Astrocyte (in vitro differentiated cells and primary cell): ENCODE data around the gene POM121L2. TPM values are rescaled to one million over a fixed set of nuclear protein-coding genes. Genes with fewer than 3 reads are reported as not detected.

ENCODE experiments used
- DNase-seq: peaks from one replicate; pipeline ENCODE4 v3.0.0-alpha.2; 2010; ENCODE audit warnings: low read depth
- FAIRE-seq: peaks from 2 replicates; lab custom pipeline; 2011; peaks lifted over from hg19 to GRCh38; lab: Jason Lieb, UNC
- H2AFZ ChIP-seq: 2 replicates; pipeline ENCODE4 v1.6.0; 2012; ENCODE audit warnings: low read depth, low read length, inconsistent platforms
- H3K27ac ChIP-seq: 2 replicates; pipeline ENCODE4 v1.5.1; 2011; ENCODE audit warnings: low read depth, low read length, inconsistent platforms
- H3K27me3 ChIP-seq: 2 replicates; pipeline ENCODE4 v1.6.0; 2011; ENCODE audit warnings: low read length, inconsistent platforms; ENCODE audit not compliant: insufficient read depth
- H3K36me3 ChIP-seq: 2 replicates; pipeline ENCODE4 v1.5.1; 2011; ENCODE audit warnings: low read length, inconsistent platforms; ENCODE audit not compliant: insufficient read depth
- H3K4me1 ChIP-seq: 2 replicates; pipeline ENCODE4 v1.5.1; 2011; ENCODE audit warnings: low read length, inconsistent platforms; ENCODE audit not compliant: insufficient read depth
- H3K4me2 ChIP-seq: 2 replicates; pipeline ENCODE4 v1.6.0; 2012; ENCODE audit warnings: low read length, inconsistent platforms
- H3K4me3 ChIP-seq: 2 replicates; pipeline ENCODE4 v1.5.1; 2011; ENCODE audit warnings: low read depth, mild to moderate bottlenecking, low read length, inconsistent platforms; ENCODE audit not compliant: insufficient read depth
- H3K79me2 ChIP-seq: 2 replicates; pipeline ENCODE4 v1.6.0; 2012; ENCODE audit warnings: mild to moderate bottlenecking, low read length, inconsistent platforms; ENCODE audit not compliant: insufficient read depth
- H3K9ac ChIP-seq: 2 replicates; pipeline ENCODE4 v1.6.0; 2012; ENCODE audit warnings: mild to moderate bottlenecking, low read length, inconsistent platforms
- H3K9me3 ChIP-seq: 2 replicates; pipeline ENCODE4 v1.5.1; 2012; ENCODE audit warnings: low read depth, mild to moderate bottlenecking, low read length, inconsistent platforms; ENCODE audit not compliant: insufficient read depth
- H4K20me1 ChIP-seq: 2 replicates; pipeline ENCODE4 v1.6.0; 2012; ENCODE audit warnings: low read length, inconsistent platforms; ENCODE audit not compliant: insufficient read depth
- H3K27ac Mint-ChIP-seq: one replicate; pipeline ENCODE4 v1.8.0; 2021; ENCODE audit warnings: mild to moderate bottlenecking, mixed read lengths; ENCODE audit not compliant: unreplicated experiment
- H3K27me3 Mint-ChIP-seq: one replicate; pipeline ENCODE4 v1.8.0; 2021; ENCODE audit warnings: low read depth, mixed read lengths; ENCODE audit not compliant: unreplicated experiment
- H3K36me3 Mint-ChIP-seq: one replicate; pipeline ENCODE4 v1.8.0; 2021; ENCODE audit warnings: low read depth, mixed read lengths; ENCODE audit not compliant: unreplicated experiment
- H3K4me1 Mint-ChIP-seq: one replicate; pipeline ENCODE4 v1.8.0; 2021; ENCODE audit warnings: low read depth, mixed read lengths; ENCODE audit not compliant: unreplicated experiment
- H3K4me3 Mint-ChIP-seq: one replicate; pipeline ENCODE4 v1.8.0; 2021; ENCODE audit warnings: mild to moderate bottlenecking, moderate library complexity, mixed read lengths; ENCODE audit not compliant: unreplicated experiment
- H3K9me3 Mint-ChIP-seq: one replicate; pipeline ENCODE4 v1.8.0; 2021; ENCODE audit warnings: mild to moderate bottlenecking, mixed read lengths; ENCODE audit not compliant: unreplicated experiment
- EZH2 ChIP-seq: IDR thresholded peaks from 2 replicates; pipeline ENCODE4 v1.6.1; 2012; ENCODE audit warnings: mild to moderate bottlenecking, low read length, inconsistent platforms; ENCODE audit not compliant: insufficient read depth
- total RNA-seq: library from RNA; stranded (reverse); gene quantifications from 2 replicates; pipeline ENCODE4 v1.2.1, GENCODE V29; 2021
- TF ChIP-seq, protein P1 (sequence below): IDR thresholded peaks from 2 replicates; pipeline ENCODE4 v1.5.1; 2011; ENCODE audit warnings: low read depth, mild to moderate bottlenecking, inconsistent platforms, low read length, moderate library complexity; ENCODE audit not compliant: insufficient read depth

The POM121L2 gene
- total RNA-seq, 1 donor from 2014 or later = not detected

DNA sequence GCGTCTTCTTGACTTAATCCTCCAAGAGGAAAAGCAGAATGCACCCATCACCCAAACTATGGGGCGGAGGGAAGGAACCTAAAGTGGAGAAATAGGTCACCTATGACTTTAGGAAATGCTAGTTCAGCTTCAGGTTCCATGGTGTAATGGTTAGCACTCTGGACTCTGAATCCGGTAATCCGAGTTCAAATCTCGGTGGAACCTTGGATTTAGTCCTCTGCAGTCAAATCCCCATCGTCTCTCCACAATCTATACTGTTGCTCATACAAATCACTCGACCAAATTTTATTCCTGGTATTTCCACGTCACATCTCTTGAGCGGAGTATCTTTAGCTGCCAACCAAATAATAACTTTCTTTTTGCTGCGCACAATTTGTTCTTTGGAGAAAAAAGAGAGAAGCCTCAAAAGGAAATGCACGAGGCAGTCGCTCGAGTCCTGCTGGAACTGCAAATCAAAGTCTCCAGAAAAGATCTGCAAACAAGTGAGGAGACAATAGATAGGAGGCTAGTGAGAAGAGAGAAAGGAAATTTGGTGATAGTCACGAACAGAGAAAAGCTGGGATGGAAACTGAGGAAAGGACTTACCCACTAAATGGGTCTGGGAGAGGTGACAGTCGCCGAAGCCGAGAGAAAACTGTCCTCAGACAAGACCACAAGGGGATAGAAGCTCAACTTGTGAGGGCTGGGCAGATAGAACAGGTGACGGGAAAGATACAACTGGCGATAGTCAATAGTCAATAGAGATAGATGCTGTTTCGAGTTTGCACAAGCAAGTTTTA, 16.6 kb downstream of the POM121L2 start:
- Mint-ChIP-seq H3K4me1 (peaks cover 4% of the 10 kb centered on the region), H3K27ac (peak overlapping the region; percentile 70), H3K4me3 (peak overlapping the region; percentile 95), H3K27me3 (peaks cover 2% of the 10 kb centered on the region), H3K9me3 (no peaks in the 10 kb centered on the region), H3K36me3 (no peaks in the 10 kb centered on the region)
- FAIRE-seq (peak; percentile 65), DNase-seq (peak; percentile 63)
- H3K27me3 ChIP-seq = peaks cover 14% of the 10 kb centered on the region
- no peak for TF ChIP-seq EZH2
- TF ChIP-seq, protein P1, sequence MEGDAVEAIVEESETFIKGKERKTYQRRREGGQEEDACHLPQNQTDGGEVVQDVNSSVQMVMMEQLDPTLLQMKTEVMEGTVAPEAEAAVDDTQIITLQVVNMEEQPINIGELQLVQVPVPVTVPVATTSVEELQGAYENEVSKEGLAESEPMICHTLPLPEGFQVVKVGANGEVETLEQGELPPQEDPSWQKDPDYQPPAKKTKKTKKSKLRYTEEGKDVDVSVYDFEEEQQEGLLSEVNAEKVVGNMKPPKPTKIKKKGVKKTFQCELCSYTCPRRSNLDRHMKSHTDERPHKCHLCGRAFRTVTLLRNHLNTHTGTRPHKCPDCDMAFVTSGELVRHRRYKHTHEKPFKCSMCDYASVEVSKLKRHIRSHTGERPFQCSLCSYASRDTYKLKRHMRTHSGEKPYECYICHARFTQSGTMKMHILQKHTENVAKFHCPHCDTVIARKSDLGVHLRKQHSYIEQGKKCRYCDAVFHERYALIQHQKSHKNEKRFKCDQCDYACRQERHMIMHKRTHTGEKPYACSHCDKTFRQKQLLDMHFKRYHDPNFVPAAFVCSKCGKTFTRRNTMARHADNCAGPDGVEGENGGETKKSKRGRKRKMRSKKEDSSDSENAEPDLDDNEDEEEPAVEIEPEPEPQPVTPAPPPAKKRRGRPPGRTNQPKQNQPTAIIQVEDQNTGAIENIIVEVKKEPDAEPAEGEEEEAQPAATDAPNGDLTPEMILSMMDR = no peak
- peak overlapping the region; percentile 62 for H3K4me3 ChIP-seq
- H3K9ac ChIP-seq = no peak overlapping the region
- H3K4me2 ChIP-seq = peak overlapping the region; percentile 87
- peaks cover 8% of the 10 kb centered on the region for H3K4me1 ChIP-seq
- no peaks in the 10 kb centered on the region for H3K79me2 ChIP-seq
- no peaks in the 10 kb centered on the region for H4K20me1 ChIP-seq
- H3K36me3 ChIP-seq = no peaks in the 10 kb centered on the region
- no peak overlapping the region for H3K27ac ChIP-seq
- H3K9me3 ChIP-seq = peaks cover 4% of the 10 kb centered on the region
- peak overlapping the region; percentile 44 for H2AFZ ChIP-seq

DNA sequence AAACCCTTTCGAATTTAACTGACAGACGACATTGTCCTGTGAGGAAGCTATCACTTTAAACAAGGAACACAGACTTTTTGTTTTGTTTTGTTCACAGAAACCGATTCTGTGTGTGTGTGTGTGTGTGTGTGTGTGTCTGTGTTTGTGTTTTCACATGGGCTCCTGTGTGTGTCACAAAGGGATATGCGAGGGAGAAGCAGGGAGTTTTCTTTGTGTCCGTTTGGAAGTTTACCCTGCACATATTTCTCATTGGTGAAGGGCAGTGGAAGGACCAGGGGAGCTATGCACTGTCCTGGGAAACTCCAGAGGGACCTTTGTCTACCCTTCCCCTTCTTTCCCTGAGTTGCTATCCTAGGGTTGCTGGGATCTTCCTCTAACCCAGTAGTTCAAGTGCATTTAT, 17.7 kb downstream of the POM121L2 start:
- Histone ChIP-seq H3K4me3 (no peak overlapping the region), H3K4me1 (peaks cover 13% of the 10 kb centered on the region), H3K27ac (no peak overlapping the region), H3K36me3 (no peaks in the 10 kb centered on the region), H3K4me2 (peak overlapping the region; percentile 40), H2AFZ (no peak overlapping the region), H4K20me1 (no peaks in the 10 kb centered on the region), H3K9me3 (peaks cover 4% of the 10 kb centered on the region), H3K9ac (no peak overlapping the region), H3K27me3 (peaks cover 21% of the 10 kb centered on the region), H3K79me2 (no peaks in the 10 kb centered on the region)
- Mint-ChIP-seq H3K9me3 (no peaks in the 10 kb centered on the region), H3K27me3 (peaks cover 6% of the 10 kb centered on the region), H3K36me3 (no peaks in the 10 kb centered on the region), H3K27ac (no peak overlapping the region), H3K4me3 (peak overlapping the region; percentile 70), H3K4me1 (peaks cover 6% of the 10 kb centered on the region)
- DNase-seq (no peak), FAIRE-seq (no peak)
- no peak for TF ChIP-seq EZH2
- TF ChIP-seq, protein P1 = no peak
